ENCODE measurements around the gene DQX1.

GRCh38 chr2:74551942-74552913 lies 26.2 kb upstream of the DQX1 start:
- no peak for TF ChIP-seq EZH2 (IDR thresholded peaks at IDR 0.05; ENCODE audit: borderline replicate concordance)
- TF ChIP-seq CTCF (IDR thresholded peaks at IDR 0.05; ENCODE audit: poor library complexity), result no peak

All from hepatocyte (in vitro differentiated cells).